HepG2 (cell line): ENCODE measurements around the gene NSFL1C. TPM values are rescaled to one million over a fixed set of nuclear protein-coding genes. Genes with fewer than 3 reads are reported as not detected.

Experiments used
- ELF4 ChIP-seq: sonication (generic); formaldehyde crosslinking; IDR thresholded peaks from 2 replicates; pipeline ENCODE4 v1.5.0; 2020; ENCODE audit warnings: missing genetic modification reagents, mild to moderate bottlenecking, moderate library complexity, borderline replicate concordance
- RFXAP ChIP-seq: sonication (generic); formaldehyde crosslinking; IDR thresholded peaks from 2 replicates; pipeline ENCODE4 v1.4.0; 2020; ENCODE audit warnings: missing genetic modification reagents, borderline replicate concordance
- TBX2 ChIP-seq: sonication (generic); formaldehyde crosslinking; IDR thresholded peaks from 2 replicates; pipeline ENCODE4 v1.5.0; 2020; ENCODE audit warnings: missing genetic modification reagents, mild to moderate bottlenecking, borderline replicate concordance
- ZSCAN21 ChIP-seq: sonication (generic); formaldehyde crosslinking; IDR thresholded peaks from 2 replicates; pipeline ENCODE4 v1.8.0; 2022; ENCODE audit warnings: mild to moderate bottlenecking, missing genetic modification reagents, moderate library complexity, borderline replicate concordance
- polyA plus RNA-seq, 8 experiments: library from polyadenylated mRNA; depleted of rRNA in 3 of 8; stranded (reverse) in 7 of 8; unstranded in 1 of 8; fragments of >200 nt; fragmentation: Illumina TruSeq in 4 of 8; extraction: Trizol in 4 of 8; gene quantifications; 2 replicates each; pipeline versions ENCODE4 v1.2.1 to v1.2.3, GENCODE V29; 2011 to 2016; ENCODE audit warnings: low read depth in 4 of 8, missing spikeins in 1 of 8, mixed read lengths in 1 of 8; ENCODE audit not compliant: insufficient read depth in 1 of 8
- total RNA-seq, 5 experiments: library from RNA; depleted of rRNA; stranded (reverse); fragments of >200 nt; fragmentation: Illumina TruSeq; extraction: Trizol; gene quantifications; 2 replicates each; pipeline ENCODE4 v1.2.3, GENCODE V29; 2016; ENCODE audit warnings: low read depth in 1 of 5
- TF ChIP-seq, protein P1 (sequence below): sonication (generic); formaldehyde crosslinking; IDR thresholded peaks from 2 replicates; pipeline ENCODE4 v1.4.0; 2020; ENCODE audit warnings: mild to moderate bottlenecking, missing genetic modification reagents
- TF ChIP-seq, protein P2 (sequence below): sonication (generic); formaldehyde crosslinking; IDR thresholded peaks from 2 replicates; pipeline ENCODE4 v1.8.0; 2022; ENCODE audit warnings: mild to moderate bottlenecking, missing genetic modification reagents; ENCODE audit not compliant: insufficient replicate concordance

Gene NSFL1C
- total and polyA plus RNA-seq, 2 of the 13 experiments (the other 11 are each of a cell fraction or from before 2014, with no cell fraction given): 22.9 to 62.7 TPM

DNA sequence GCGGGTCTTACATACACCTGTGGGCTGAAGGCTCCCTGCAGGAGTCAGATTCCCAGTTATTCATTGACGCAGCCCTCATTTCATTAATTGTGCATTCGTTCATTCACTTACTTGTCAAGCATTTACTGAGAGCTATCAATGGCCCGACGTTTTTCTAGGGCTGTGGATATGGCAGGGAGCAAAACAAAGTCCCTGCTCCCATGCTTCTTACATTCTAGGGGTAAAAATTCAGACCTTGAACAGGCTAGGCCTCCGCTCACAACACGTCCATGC, 369 bp upstream of the NSFL1C start (continued):
- TF ChIP-seq, protein P1, sequence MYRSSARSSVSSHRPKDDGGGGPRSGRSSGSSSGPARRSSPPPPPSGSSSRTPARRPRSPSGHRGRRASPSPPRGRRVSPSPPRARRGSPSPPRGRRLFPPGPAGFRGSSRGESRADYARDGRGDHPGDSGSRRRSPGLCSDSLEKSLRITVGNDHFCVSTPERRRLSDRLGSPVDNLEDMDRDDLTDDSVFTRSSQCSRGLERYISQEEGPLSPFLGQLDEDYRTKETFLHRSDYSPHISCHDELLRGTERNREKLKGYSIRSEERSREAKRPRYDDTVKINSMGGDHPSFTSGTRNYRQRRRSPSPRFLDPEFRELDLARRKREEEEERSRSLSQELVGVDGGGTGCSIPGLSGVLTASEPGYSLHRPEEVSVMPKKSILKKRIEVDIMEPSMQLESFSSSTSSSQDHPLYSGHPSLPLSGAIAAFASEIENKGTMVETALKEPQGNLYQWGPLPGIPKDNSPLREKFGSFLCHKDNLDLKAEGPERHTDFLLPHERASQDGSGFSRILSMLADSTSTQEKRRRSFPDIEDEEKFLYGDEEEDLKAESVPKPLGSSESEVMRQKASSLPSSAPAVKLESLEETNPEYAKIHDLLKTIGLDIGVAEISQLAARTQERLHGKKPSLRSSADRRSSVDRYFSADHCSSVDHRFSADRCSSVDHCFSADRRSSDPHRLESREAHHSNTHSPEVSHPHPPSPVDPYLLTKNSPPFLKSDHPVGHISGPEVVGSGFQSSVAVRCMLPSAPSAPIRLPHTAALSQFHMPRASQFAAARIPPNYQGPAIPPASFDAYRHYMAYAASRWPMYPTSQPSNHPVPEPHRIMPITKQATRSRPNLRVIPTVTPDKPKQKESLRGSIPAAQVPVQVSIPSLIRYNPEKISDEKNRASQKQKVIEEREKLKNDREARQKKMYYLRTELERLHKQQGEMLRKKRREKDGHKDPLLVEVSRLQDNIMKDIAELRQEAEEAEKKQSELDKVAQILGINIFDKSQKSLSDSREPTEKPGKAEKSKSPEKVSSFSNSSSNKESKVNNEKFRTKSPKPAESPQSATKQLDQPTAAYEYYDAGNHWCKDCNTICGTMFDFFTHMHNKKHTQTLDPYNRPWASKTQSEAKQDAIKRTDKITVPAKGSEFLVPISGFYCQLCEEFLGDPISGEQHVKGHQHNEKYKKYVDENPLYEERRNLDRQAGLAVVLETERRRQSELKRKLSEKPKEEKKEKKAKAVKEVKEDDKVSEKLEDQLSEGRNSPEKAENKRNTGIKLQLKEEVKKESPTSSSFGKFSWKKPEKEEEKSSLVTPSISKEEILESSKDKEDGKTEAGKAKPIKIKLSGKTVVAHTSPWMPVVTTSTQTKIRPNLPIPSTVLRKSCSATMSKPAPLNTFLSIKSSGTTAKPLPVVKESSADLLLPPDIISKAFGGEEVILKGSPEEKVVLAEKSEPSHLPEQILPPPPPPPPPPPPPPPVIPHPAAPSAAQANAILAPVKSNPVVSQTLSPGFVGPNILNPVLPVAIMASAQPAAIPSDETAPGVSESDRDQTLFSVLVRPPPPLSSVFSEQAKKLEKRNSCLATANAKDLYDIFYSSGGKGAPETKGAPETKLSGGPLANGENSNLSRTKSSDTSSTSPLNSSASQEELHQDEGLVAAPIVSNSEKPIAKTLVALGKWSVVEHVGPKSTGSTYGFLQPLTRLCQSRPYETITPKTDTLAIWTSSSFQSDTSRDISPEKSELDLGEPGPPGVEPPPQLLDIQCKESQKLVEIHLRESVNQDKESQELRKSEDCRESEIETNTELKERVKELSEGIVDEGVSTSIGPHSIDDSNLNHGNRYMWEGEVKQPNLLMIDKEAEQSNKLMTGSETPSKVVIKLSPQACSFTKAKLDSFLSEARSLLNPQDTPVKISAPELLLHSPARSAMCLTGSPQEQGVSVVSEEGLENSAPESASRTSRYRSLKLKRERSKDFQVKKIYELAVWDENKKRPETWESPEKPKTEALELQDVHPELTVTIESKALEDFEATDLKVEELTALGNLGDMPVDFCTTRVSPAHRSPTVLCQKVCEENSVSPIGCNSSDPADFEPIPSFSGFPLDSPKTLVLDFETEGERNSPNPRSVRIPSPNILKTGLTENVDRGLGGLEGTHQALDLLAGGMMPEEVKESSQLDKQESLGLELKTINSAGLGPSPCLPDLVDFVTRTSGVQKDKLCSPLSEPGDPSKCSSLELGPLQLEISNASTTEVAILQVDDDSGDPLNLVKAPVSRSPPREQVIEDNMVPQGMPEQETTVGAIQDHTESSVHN (CRISPR knock-in tag): no peak
- TF ChIP-seq, protein P2, sequence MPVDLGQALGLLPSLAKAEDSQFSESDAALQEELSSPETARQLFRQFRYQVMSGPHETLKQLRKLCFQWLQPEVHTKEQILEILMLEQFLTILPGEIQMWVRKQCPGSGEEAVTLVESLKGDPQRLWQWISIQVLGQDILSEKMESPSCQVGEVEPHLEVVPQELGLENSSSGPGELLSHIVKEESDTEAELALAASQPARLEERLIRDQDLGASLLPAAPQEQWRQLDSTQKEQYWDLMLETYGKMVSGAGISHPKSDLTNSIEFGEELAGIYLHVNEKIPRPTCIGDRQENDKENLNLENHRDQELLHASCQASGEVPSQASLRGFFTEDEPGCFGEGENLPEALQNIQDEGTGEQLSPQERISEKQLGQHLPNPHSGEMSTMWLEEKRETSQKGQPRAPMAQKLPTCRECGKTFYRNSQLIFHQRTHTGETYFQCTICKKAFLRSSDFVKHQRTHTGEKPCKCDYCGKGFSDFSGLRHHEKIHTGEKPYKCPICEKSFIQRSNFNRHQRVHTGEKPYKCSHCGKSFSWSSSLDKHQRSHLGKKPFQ: no peak
- TF ChIP-seq TBX2 (CRISPR knock-in tag) (peak; percentile 14), RFXAP (CRISPR knock-in tag) (no peak), ZSCAN21 (CRISPR knock-in tag) (no peak; the same call in 1 of the 2 replicates), ELF4 (CRISPR knock-in tag) (0 out of 2 replicates have a peak, but pooled peaks have one; percentile 16)
